ENCODE measurements around the gene SLC43A3.
A peak's percentile ranks its signal among the peaks of the same experiment; 100 is the strongest.

Gene SLC43A3

DNA sequence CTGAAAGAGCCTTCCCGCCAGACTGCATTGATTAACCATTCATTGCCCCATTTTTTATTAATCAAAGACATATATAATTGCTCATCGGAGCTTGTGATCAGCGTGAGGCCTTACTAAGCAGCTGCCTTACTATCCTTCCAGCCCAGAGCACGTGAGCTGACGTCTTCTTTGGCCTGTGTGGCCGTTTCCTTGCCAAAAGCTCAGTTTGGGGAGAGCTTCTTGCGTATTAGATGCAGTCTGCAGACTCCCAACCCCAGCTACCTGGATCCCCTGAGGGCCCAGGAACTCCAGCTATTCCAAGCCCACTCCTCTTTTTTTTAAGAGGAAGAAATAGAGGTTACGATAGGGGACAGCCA lies 784 bp upstream of the SLC43A3 start:
- no peak for DNase-seq (ENCODE audit: insufficient read length, low spot score)
- TF ChIP-seq POLR2A (IDR thresholded peaks at IDR 0.05; ENCODE audit: low read depth, low read length), result no peak
- FAIRE-seq, result no peak

DNA sequence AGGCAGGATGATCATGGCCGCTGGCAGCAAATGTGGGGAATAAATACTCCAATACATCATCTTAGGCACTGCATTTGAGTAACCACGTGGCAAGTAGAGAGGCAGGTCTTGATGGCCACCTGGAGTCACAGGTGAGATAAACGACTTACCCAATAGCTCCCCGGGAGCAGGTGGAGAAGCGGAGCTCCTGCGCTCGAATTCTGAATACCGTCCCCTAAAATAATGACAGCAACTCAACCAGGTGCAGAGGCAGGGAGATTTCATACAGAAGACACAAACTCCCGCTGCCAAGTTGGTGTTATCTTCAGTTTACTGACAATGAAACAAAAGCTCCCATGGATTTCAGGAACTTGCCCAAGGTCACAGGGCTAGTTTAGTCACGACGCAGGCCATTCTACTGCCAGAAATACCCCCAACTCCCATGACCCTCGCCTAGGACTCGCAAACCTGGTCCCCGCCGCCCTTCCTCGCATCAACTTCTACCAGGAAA lies 437 bp downstream of the SLC43A3 start:
- TF ChIP-seq POLR2A (IDR thresholded peaks at IDR 0.05; ENCODE audit: low read depth, low read length), result no peak
- FAIRE-seq, result no peak
- DNase-seq (ENCODE audit: insufficient read length, low spot score), result no peak

DNA sequence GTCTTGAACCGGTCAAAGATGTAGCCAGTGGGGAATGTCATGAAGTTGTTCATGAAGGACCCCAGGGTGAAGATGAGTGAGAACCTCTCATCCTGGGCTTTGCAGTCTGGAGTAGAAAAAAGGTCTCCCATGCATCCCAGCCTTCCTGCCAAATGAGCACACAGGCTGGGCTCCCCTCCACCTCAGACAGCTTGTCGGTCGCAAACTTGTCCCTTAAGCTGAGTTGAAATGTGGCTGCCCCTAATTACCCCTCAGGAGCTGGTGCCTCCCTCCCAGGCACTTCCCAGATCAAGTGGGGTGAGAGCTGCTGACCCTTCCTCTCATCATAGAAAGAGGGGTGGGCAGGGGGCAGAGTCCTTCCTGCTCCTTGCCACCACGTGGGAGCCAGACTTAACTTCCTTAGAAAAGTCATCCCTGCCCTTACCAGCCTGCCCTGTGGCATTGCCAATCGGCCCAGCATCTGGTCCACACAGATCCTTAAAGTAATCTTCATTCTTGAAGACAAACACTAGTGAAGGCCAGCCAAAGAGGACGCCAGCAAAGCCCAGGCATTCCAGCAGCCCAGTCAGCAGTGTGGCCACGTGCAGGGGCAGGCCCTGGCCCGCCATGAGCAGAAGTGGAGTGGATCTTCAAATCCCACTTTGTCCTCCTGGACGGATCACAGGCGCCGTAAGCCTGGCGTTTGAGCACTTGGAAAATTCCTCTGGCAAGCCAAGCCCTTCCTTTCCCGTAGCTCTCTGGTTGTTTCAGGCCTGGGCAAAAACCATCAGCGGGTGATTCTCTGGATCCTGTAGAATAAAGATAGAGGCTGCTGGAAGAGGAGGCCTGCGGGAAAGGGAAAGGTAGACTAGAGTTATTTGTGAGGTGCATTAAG lies 1.1 kb downstream of the SLC43A3 start:
- TF ChIP-seq POLR2A (IDR thresholded peaks at IDR 0.05; ENCODE audit: low read depth, low read length), result no peak
- DNase-seq (ENCODE audit: insufficient read length, low spot score) (no peak), FAIRE-seq (no peak)

DNA sequence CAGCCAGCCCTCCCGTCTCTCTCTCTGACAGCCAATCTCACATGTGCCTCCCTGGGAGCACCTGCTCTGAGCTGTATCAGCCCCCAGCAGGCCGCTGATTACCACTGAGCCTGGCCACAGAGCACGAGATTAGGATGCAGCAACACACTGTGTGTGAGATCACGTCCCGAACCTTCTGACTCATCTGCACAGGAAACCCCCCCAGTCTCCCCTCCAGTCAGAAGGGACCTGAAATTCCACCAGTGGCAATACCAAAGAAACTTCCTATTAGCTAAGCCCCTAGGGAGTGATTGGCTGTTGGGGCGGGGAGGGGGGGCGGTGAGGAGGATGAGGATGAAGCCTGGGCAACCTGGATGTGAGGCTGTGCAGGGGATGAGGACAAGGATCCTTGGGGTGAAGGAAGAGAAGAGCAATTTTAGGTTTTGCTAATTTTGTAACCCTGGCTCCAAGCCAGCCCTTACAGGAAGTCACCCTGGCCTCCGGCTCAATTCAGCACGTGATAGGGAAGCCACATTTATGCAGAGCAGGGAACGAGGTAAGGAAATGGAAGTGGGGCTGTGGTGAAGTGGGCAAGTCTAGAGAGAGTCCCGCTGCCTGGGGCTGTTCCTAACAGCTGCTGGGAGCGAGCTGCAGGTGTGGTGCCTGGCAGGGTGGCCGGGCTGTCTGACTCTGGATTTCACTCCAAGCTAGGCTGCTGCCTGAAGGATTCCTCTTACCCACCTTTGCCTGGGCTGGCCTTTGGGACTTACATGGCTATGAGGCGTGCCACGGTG lies 1.9 kb downstream of the SLC43A3 start:
- TF ChIP-seq POLR2A (IDR thresholded peaks at IDR 0.05; ENCODE audit: low read depth, low read length), result no peak
- DNase-seq (ENCODE audit: insufficient read length, low spot score) (peak; percentile 70), FAIRE-seq (peak; percentile 11)

DNA sequence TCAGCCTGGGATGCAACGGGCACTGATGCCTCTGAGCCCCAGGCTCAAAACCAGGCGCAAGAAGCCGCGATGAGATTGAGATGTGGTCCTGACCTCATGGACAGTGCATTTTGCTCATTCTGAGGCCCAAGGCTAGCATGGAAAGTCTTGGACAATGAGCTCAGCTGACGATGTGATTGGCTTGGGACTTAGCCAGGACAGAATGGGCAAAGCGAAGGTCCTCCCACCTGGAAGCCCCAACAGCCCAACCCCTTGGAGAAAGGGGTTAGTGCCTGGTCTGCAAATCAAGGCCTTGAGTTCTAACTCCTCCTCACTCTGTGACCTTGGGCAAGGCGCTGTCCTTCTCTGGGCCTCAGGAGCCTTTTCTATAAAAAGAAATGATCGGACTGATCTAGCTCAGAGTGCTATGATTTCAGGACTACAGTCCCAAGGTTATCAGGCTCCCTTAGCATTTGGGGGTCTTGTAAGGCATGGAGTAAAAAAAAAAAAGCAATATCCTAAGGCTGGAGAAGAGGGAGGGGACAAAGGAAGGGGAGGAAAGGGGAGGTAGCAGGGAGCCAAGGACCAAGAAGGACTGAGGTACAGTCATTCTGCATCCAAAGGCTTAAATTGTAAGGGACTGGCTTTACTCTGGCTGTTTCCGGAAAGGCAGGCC lies 2.7 kb downstream of the SLC43A3 start:
- no peak for TF ChIP-seq POLR2A (IDR thresholded peaks at IDR 0.05; ENCODE audit: low read depth, low read length)
- FAIRE-seq (no peak), DNase-seq (ENCODE audit: insufficient read length, low spot score) (no peak)

DNA sequence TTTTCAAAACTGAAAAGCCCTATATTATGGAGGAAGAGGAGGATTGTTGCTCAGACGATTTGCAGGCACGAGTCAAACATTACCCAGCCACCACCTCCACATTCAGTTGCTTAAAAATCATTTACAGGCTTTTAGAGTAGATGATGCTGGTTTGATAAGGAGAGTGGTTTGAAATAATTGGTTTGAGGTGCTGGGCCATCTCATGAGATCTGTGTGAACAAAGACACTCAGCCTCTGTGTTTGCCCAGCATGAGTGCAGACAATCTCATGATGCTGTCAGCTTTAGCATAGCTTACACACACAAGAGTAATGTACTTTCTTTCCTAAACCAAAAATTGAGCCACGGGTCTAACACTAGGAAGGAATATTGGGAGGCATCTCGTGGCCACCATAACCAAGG lies 4.3 kb downstream of the SLC43A3 start:
- TF ChIP-seq POLR2A (IDR thresholded peaks at IDR 0.05; ENCODE audit: low read depth, low read length), result no peak
- DNase-seq (ENCODE audit: insufficient read length, low spot score), result no peak
- no peak for FAIRE-seq

DNA sequence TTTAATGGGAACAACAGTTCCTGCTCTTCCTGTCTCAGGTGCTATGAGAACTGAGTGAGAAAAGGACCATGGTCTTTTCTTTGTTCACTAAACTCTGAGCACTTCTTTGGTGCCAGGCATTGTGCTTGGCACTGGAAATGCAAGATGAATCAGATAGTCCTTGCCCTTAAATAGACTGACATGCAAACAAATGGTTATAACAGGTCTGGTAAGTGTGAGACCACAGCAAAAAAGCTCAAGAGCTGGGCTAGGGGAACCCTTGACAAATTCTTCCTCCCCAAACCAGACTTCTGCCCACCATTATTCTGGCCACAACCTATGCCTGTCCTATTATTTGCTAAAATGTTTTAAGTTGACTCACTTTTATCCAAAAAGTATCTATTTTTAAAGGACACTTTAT lies 5.1 kb downstream of the SLC43A3 start:
- FAIRE-seq, result no peak
- DNase-seq (ENCODE audit: insufficient read length, low spot score), result no peak
- TF ChIP-seq POLR2A (IDR thresholded peaks at IDR 0.05; ENCODE audit: low read depth, low read length), result no peak

DNA sequence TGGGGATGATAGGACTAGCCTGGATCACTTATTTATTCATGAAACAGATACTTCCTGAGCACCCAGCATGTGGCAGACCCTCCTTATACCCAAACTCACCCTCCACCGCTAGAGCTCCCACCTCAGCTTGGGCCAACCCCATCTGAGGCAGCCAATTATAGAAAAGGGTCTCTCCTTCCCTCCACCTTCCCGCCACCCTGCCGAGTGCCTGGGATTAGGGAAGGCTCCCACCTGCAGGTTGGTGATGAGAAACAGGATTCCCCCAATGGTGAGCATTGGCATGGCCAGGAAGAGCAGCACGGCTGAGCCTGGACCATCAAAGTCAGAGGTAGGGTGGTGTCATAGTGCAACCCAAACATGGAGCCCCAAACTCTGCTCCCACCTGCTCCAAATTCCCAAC lies 5.9 kb downstream of the SLC43A3 start:
- no peak for DNase-seq (ENCODE audit: insufficient read length, low spot score)
- FAIRE-seq, result no peak
- no peak for TF ChIP-seq POLR2A (IDR thresholded peaks at IDR 0.05; ENCODE audit: low read depth, low read length)

DNA sequence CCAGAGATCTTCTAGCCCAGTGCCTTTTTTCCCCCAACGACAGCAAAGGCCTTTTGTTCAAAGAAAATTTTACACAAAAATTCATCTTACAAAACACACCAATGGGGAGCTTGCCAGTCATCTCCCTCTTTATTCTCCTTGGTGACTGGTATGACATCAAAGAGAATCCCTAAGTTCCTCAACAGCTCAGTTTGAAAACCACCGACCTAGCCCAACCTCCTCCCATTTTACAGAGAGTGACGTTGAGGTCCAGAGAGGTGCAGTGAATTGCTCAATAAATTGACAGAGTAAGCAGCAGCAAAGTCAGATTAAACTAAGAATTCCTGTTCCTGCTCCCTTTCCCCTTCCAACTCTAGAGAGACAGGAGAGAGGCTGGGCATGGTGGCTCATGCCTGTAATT lies 7.8 kb downstream of the SLC43A3 start:
- no peak for DNase-seq (ENCODE audit: insufficient read length, low spot score)
- FAIRE-seq, result no peak
- TF ChIP-seq POLR2A (IDR thresholded peaks at IDR 0.05; ENCODE audit: low read depth, low read length), result no peak

DNA sequence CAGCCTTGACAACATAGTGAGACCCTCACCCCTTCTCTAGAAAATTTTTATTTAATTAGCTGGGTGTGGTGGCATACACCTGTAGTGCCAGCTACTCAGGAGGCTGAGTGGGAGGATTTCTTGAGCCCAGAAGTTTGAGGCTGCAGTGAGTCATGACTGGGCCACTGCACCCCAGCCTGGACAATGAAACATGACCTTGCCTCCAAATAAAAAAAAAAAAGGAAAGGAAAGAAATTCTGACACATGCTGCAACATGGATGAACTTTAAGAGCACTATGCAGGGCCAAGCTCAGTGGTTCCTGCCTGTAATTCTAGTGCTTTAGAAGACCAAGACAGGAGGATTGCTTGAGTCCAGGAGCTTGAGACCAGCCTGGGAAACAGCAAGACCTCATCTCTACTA lies 8.8 kb downstream of the SLC43A3 start:
- TF ChIP-seq POLR2A (IDR thresholded peaks at IDR 0.05; ENCODE audit: low read depth, low read length), result no peak
- FAIRE-seq (no peak), DNase-seq (ENCODE audit: insufficient read length, low spot score) (no peak)

DNA sequence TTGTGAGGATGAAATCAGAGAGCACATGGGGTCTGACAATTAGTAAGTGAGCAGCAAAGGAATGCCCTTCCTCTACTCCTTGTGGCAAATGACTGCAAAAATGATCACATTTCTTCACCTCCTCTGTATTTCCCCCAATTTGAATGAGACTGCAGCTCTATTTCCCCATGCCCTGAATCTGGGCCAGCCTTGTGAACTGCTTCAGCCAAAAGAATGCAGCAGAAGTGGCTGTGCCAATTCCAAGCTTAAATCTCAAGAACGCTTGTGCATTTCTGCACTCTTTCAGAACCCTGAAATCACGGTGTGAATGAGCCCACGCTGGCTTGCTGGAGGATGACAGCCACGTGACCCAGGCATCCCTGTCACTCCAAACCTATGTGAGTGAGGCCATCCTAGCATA lies 9.9 kb downstream of the SLC43A3 start:
- FAIRE-seq (no peak), DNase-seq (ENCODE audit: insufficient read length, low spot score) (no peak)
- no peak for TF ChIP-seq POLR2A (IDR thresholded peaks at IDR 0.05; ENCODE audit: low read depth, low read length)

DNA sequence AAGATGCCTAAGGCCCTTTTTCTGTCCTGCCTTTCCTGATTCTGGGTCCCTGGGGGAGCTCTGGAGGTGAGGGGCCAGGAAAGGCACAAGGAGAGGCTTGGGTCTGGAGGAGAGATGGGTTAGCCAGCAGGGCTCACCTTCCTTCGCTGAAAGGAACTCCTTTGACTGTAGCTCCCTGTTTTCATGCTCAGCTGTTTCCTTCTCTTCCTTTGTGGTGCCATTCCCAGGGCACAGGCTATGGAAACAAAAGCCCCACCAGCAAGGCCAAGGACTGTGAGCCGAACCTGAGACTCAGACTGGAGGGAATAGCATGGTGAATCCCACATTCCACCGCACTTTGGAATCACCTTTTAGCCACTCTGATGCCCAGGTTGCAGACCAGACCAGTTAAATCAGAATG lies 10.5 kb downstream of the SLC43A3 start:
- DNase-seq (ENCODE audit: insufficient read length, low spot score) (no peak), FAIRE-seq (no peak)
- TF ChIP-seq POLR2A (IDR thresholded peaks at IDR 0.05; ENCODE audit: low read depth, low read length), result no peak

DNA sequence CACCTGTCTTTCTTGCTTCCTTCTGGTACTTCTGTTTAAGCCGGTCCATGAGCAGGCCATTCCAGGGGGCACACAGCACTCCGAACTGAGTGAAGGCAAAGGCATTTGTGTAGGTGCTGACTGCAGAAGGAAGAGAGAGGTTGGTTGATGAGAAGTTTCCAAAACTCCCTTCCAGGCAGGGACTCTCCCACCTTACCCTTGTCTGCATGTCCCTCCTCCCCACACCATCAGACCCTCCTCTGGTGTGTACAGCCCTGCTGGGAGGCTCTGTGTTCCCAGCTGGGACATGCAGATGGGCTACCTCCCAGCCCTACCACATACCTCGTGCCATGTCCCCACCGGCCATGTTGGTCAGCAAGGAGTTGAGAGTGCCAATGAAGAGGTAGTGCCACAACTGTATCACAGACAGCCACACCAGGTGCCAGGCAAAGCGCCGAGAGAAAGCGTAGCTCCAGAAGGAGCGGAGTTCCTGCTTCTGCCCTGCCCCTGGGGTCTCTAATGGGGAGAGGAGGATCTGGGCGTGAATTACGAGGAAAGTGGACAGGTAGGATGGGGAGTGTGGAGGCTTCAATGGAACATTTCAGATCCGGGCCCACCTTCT lies 12.2 kb downstream of the SLC43A3 start:
- no peak for DNase-seq (ENCODE audit: insufficient read length, low spot score)
- FAIRE-seq, result no peak
- no peak for TF ChIP-seq POLR2A (IDR thresholded peaks at IDR 0.05; ENCODE audit: low read depth, low read length)

DNA sequence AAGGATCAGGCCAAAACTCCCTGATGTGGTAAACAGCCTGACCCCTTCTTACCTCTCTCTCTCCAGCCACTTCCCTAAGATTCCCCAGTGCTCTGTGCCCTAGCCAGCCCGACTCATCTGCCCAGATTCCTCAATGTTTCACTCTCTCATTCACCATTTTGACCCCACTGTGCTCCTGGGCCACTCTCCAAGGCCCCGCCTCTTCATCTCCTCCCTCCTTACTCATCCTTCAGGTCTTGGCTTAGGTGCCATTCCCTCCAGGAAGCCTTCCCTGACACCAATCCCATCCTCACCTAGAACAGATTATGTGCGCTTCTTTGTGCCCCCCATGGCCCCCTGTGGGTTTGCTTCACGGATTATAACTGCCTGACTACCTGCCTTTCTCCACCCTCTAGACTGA lies 13.2 kb downstream of the SLC43A3 start:
- no peak for TF ChIP-seq POLR2A (IDR thresholded peaks at IDR 0.05; ENCODE audit: low read depth, low read length)
- no peak for FAIRE-seq
- DNase-seq (ENCODE audit: insufficient read length, low spot score), result no peak
